Posterior vena cava (tissue), 2 donors: Measurements from ENCODE around the gene TPRG1. TPM values are rescaled to one million over a fixed set of nuclear protein-coding genes. Genes with fewer than 3 reads are reported as not detected.

Experiments
- DNase-seq: peaks from one replicate; pipeline ENCODE4 v3.0.0-alpha.2; 2020; ENCODE audit warnings: low spot score
- intact Hi-C, 2 donors: fragments of 100-400 bp; cut with DNase I; formaldehyde crosslinking; loops; one replicate each; pipeline versions ENCODE4 v1.14.1 to v1.14.2; 2022 to 2023
- total RNA-seq, 2 donors: library from RNA; stranded (reverse); fragmentation: NEBNext Ultra II Directional; extraction: Animal tissue kit (Norgen Biotek cat#: 25700); gene quantifications; one replicate each; pipeline ENCODE4 v1.2.1, GENCODE V29; 2021
- donor health status: DM: yes; HTN: yes; CAD: no.
- donor health status: DM: yes; HTN: yes; CAD: no.

The TPRG1 gene
- total RNA-seq, 2 donors from 2014 or later, result 14.2 to 15.2 TPM

GRCh38 chr3:189331002-189331418, 159.2 kb downstream of the TPRG1 start:
- no peak for DNase-seq
- intact Hi-C loops, result no loop called here

GRCh38 chr3:189334064-189334920, 162.5 kb downstream of the TPRG1 start:
- intact Hi-C loops, result no loop called here
- DNase-seq, result no peak

- intact Hi-C loops, result no loop called here
These were observed 165.9 kb downstream of the TPRG1 start for GRCh38 chr3:189337673-189338091.

GRCh38 chr3:189338366-189338765, 166.6 kb downstream of the TPRG1 start:
- intact Hi-C loops, result no loop called here
- DNase-seq, result no peak

More at GRCh38 chr3:189337673-189338091, 165.9 kb downstream of the TPRG1 start:
- DNase-seq, result no peak

DNA sequence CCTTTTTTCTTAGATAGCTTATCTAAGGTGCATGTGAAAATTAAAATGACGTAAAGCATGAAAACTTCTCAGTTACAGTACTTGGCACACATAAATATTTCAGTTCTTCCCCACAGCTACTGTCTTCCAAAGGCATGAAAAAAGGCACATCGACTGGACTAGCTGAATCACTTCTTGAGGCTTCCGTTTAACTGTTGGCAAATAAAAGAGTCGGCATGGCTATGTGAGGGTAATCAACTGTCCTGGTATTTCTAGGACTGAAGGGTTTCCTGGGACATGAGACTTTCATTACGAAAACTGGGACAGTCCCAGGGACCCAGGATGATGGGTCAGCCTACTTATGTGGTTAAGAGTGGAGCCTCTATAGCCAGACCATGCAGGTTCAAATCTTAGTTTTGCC, 168.2 kb downstream of the TPRG1 start:
- no peak for DNase-seq
- intact Hi-C loops, result no loop called here

GRCh38 chr3:189340680-189341460, 169.1 kb downstream of the TPRG1 start:
- no peak for DNase-seq
- intact Hi-C loops, result no loop called here

GRCh38 chr3:189342811-189343210, 171.0 kb downstream of the TPRG1 start:
- intact Hi-C loops, result no loop called here
- no peak for DNase-seq

DNA sequence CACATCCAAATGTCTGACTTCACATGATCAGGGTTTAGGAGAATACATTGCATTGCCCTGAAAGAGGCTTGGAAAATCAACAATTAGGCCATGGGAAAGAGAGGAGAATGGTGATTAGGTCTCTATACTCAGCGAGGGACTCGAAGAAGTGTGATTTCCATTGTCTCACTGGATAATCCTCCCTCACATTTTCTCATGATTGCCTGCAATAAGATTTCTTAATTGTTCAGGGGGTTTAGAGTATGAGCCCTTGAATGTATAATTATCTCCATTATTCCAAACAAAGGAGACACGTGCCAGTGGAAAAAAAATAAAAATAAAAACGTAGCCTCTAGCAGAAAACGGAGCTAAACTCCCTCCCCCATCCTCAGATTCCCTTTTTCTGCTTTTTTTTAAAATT, 173.2 kb downstream of the TPRG1 start:
- intact Hi-C loops, result no loop called here
- no peak for DNase-seq

DNA sequence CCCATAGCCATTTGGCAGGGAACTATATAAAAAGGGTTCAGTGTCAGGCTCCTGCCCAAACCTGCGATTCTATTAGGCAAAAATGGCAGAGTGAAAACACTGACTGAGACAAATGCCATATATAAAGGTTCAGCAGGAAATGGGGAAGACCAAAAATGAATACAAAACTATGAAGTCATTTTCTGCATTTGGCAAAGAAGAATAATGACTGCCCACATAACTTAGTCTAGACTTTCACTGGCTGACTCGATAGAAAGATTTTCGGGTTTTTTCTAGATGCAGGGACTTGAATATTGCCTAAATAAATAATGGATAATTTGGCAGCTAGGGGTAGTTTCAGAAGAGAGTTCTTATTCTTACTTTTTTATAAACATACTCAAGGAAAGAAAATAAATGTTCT, 178.0 kb downstream of the TPRG1 start:
- DNase-seq, result no peak
- intact Hi-C loops, result no loop called here

GRCh38 chr3:189353318-189353965, 181.7 kb downstream of the TPRG1 start:
- no peak for DNase-seq
- intact Hi-C loops, result no loop called here

GRCh38 chr3:189353988-189354889, 182.5 kb downstream of the TPRG1 start:
- intact Hi-C loops, result no loop called here

DNA sequence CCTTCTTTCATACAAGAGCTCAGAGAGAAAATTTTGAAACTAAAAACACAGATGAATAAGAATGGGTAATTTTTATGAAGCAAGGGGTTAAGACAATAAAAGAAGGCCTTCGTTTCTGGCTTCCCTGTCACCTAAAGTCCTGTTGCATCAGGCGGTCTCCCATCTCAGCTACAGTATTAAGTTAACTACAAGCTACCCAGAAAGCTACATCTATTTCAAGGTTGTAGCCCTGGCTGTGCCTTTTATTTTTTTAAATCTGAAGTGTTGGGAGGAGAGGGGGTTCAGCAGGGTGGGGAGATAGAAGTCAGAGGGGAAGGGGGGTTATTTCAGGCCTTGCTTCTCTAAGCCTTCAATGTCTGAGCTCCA, 183.3 kb downstream of the TPRG1 start:
- no peak for DNase-seq
- intact Hi-C loops, result no loop called here

More at GRCh38 chr3:189353988-189354889, 182.5 kb downstream of the TPRG1 start:
- DNase-seq, result no peak

DNA sequence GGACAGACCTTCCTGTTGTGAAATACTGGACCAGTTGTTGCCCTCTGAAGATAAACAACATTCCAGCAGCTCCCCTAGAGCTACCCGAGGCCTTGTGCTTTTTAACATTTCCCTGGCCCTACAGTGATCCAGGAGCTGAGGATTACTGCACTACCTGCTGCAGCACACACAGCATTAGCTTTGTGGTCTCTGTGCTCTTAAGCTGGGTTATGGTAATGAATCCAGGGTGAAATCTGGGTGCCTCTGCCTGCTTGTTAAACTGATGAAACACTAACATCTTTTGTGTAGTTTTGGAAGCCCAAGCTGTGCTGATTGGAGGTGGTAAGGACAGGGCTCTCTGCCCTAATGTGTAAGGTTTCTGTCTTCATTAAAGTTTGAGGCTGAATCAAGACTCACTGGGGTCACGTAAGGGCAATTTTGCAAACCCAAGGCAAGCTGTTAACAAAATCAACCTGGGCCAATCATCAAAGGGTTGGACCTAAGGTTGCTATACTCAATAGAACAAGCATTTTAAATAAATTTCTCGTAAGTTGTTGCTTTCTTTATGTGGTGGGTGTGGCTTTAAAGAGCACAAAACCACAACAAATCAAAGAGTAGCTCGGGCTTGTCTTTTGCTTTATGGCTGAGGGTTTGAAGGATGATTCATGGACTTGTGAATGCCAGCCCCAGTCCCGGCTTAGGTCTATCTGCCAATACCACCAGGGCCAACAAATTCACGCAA, 183.9 kb downstream of the TPRG1 start:
- DNase-seq, result no peak
- intact Hi-C loops, result no loop called here

- no peak for DNase-seq
- intact Hi-C loops, result no loop called here
These were observed 188.5 kb downstream of the TPRG1 start for GRCh38 chr3:189360291-189360690.

DNA sequence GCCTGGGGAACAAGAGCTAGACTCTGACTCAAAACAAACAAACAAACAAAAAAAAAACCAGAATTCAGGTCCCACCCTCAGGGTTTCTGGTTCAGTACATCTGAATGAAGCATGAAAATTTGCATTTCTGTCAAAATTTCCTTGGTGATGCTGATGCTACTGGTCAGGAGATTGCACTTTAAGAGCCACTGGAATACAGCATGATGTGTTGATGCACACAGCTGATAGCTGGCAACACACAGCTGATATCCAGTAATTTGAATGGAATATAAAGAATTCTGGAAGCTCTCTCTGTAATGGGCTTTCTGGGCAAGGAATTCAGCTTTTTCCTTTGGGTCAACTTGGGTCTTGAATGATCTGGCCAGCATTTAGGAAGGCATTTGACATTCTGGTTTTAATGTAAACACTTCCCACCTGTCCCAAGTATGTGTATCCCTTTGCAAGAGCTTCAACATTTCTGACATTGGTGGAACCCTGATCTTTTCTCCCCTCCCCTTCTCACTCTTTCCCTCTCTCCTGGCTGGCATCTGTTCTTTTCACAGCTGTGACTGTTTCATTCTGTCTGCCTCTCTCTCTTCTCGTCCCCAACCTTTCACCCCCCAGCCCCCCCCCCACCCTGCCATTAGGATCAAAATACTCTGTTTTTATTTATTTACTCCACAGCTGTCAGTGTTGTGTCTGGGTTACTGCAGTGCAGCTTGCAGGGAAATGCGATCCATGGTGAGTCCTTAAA, 189.5 kb downstream of the TPRG1 start:
- intact Hi-C loops, result no loop called here
- no peak for DNase-seq

- intact Hi-C loops, result no loop called here
These were observed 192.0 kb downstream of the TPRG1 start for GRCh38 chr3:189363590-189364255.

More at GRCh38 chr3:189363590-189364255, 192.0 kb downstream of the TPRG1 start:
- DNase-seq, result no peak
